Stromal cell of bone marrow (primary cell): Measurements from ENCODE around the gene ELFN1.

Experiments
- DNase-seq: peaks from one replicate; pipeline ENCODE4 v3.0.0-alpha.2; 2012; ENCODE audit warnings: low read depth

The ELFN1 gene

GRCh38 chr7:1741751-1742554 is 71.9 kb downstream of the ELFN1 start:
- no peak for DNase-seq

- no peak for DNase-seq
These were observed 72.7 kb downstream of the ELFN1 start for GRCh38 chr7:1742555-1743303.

GRCh38 chr7:1743481-1744230 is 73.6 kb downstream of the ELFN1 start:
- DNase-seq = no peak

- no peak for DNase-seq
These were observed 74.4 kb downstream of the ELFN1 start for GRCh38 chr7:1744296-1745017.

- no peak for DNase-seq
These were observed 75.0 kb downstream of the ELFN1 start for GRCh38 chr7:1745018-1745532.

GRCh38 chr7:1745576-1746490 is 75.8 kb downstream of the ELFN1 start:
- no peak for DNase-seq

GRCh38 chr7:1746491-1746975 is 76.5 kb downstream of the ELFN1 start:
- DNase-seq = no peak

GRCh38 chr7:1747004-1747801 is 77.1 kb downstream of the ELFN1 start:
- no peak for DNase-seq

- DNase-seq = no peak
These were observed 78.2 kb downstream of the ELFN1 start for GRCh38 chr7:1748076-1748838.

GRCh38 chr7:1748839-1749173 is 78.7 kb downstream of the ELFN1 start:
- no peak for DNase-seq

- no peak for DNase-seq
These were observed 79.3 kb downstream of the ELFN1 start for GRCh38 chr7:1749351-1749863.

GRCh38 chr7:1749864-1750466 is 79.9 kb downstream of the ELFN1 start:
- DNase-seq = no peak

- DNase-seq = no peak
These were observed 80.5 kb downstream of the ELFN1 start for GRCh38 chr7:1750541-1751021.

GRCh38 chr7:1752111-1752510 is 82.0 kb downstream of the ELFN1 start:
- DNase-seq = no peak

GRCh38 chr7:1752771-1753563 is 82.9 kb downstream of the ELFN1 start:
- no peak for DNase-seq

- no peak for DNase-seq
These were observed 83.4 kb downstream of the ELFN1 start for GRCh38 chr7:1753564-1753867.

GRCh38 chr7:1754345-1754908 is 84.3 kb downstream of the ELFN1 start:
- DNase-seq = no peak
